Measurements from ENCODE around the gene GPALPP1. TPM values are rescaled to one million over a fixed set of nuclear protein-coding genes. Genes with fewer than 3 reads are reported as not detected.

The GPALPP1 gene
- total RNA-seq, 1 donor from 2014 or later = 31.2 TPM

GRCh38 chr13:45074721-45075120 is 85.4 kb downstream of the GPALPP1 start:
- H3K27me3 Mint-ChIP-seq (ENCODE audit: unreplicated experiment) = peaks cover 48% of the 10 kb centered on the region
- no peak overlapping the region for H3K4me3 Mint-ChIP-seq (ENCODE audit: unreplicated experiment)
- no peaks in the 10 kb centered on the region for H3K36me3 Mint-ChIP-seq (ENCODE audit: unreplicated experiment)
- H3K27ac Mint-ChIP-seq (ENCODE audit: unreplicated experiment) = no peak overlapping the region
- no peaks in the 10 kb centered on the region for H3K4me1 Mint-ChIP-seq (ENCODE audit: unreplicated experiment)
- TF ChIP-seq, protein P1, sequence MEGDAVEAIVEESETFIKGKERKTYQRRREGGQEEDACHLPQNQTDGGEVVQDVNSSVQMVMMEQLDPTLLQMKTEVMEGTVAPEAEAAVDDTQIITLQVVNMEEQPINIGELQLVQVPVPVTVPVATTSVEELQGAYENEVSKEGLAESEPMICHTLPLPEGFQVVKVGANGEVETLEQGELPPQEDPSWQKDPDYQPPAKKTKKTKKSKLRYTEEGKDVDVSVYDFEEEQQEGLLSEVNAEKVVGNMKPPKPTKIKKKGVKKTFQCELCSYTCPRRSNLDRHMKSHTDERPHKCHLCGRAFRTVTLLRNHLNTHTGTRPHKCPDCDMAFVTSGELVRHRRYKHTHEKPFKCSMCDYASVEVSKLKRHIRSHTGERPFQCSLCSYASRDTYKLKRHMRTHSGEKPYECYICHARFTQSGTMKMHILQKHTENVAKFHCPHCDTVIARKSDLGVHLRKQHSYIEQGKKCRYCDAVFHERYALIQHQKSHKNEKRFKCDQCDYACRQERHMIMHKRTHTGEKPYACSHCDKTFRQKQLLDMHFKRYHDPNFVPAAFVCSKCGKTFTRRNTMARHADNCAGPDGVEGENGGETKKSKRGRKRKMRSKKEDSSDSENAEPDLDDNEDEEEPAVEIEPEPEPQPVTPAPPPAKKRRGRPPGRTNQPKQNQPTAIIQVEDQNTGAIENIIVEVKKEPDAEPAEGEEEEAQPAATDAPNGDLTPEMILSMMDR (IDR thresholded peaks at IDR 0.05) = no peak
- no peak for DNase-seq (ENCODE audit: extremely low spot score, unreplicated experiment)
- H3K9me3 Mint-ChIP-seq (ENCODE audit: unreplicated experiment) = no peaks in the 10 kb centered on the region

GRCh38 chr13:45078003-45078402 is 88.7 kb downstream of the GPALPP1 start:
- TF ChIP-seq, protein P1 (IDR thresholded peaks at IDR 0.05) = no peak
- Mint-ChIP-seq H3K4me3 (ENCODE audit: unreplicated experiment) (no peak overlapping the region), H3K27ac (ENCODE audit: unreplicated experiment) (no peak overlapping the region), H3K36me3 (ENCODE audit: unreplicated experiment) (no peaks in the 10 kb centered on the region), H3K4me1 (ENCODE audit: unreplicated experiment) (no peaks in the 10 kb centered on the region), H3K9me3 (ENCODE audit: unreplicated experiment) (no peaks in the 10 kb centered on the region), H3K27me3 (ENCODE audit: unreplicated experiment) (peaks cover 69% of the 10 kb centered on the region)
- no peak for DNase-seq (ENCODE audit: extremely low spot score, unreplicated experiment)

Other genes with a start within 250 kb of the GPALPP1 start
- gene NUFIP1, start 67 bp upstream of the GPALPP1 start, total RNA-seq = 6.9 and 7.8 TPM in 2 replicates
- 14.1 and 15.6 TPM in 2 replicates for gene GTF2F2, start 131.0 kb downstream of the GPALPP1 start, total RNA-seq
- gene KCTD4, start 211.5 kb downstream of the GPALPP1 start, total RNA-seq = not detected in 2 replicates